HepG2 (cell line): ENCODE data around the gene GMEB1.

Experiments used
- MIER3 ChIP-seq: IDR thresholded peaks from 2 replicates; pipeline ENCODE4 v1.6.1; 2016; ENCODE audit warnings: missing compliant biosample characterization, borderline replicate concordance
- NCOA5 ChIP-seq: sonication (generic); formaldehyde crosslinking; IDR thresholded peaks from 2 replicates; pipeline ENCODE4 v1.4.0; 2020; ENCODE audit warnings: missing genetic modification reagents
- TF ChIP-seq, protein P1 (sequence below): sonication (generic); formaldehyde crosslinking; IDR thresholded peaks from 2 replicates; pipeline ENCODE4 v1.5.1; 2020; ENCODE audit warnings: mild to moderate bottlenecking, missing genetic modification reagents

DNA sequence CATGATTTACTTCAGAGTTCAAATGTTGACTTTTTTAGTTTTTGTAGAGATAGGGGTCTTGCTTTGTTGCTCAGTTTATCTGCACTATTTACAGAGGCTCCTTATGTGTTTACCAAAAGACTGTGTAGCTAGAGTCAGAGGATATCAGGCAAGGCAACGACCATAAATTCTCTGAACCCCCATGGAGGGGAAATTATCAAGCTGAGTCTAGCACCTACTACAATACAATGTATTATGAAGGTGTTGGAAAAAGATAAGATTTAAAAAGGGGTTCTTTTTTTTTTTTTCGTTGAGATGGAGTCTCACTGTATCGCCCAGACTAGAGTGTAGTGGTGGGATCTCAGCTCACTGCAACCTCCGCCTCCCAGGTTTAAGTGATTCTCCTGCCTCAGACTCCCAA, 16.4 kb downstream of the GMEB1 start:
- TF ChIP-seq, protein P1, sequence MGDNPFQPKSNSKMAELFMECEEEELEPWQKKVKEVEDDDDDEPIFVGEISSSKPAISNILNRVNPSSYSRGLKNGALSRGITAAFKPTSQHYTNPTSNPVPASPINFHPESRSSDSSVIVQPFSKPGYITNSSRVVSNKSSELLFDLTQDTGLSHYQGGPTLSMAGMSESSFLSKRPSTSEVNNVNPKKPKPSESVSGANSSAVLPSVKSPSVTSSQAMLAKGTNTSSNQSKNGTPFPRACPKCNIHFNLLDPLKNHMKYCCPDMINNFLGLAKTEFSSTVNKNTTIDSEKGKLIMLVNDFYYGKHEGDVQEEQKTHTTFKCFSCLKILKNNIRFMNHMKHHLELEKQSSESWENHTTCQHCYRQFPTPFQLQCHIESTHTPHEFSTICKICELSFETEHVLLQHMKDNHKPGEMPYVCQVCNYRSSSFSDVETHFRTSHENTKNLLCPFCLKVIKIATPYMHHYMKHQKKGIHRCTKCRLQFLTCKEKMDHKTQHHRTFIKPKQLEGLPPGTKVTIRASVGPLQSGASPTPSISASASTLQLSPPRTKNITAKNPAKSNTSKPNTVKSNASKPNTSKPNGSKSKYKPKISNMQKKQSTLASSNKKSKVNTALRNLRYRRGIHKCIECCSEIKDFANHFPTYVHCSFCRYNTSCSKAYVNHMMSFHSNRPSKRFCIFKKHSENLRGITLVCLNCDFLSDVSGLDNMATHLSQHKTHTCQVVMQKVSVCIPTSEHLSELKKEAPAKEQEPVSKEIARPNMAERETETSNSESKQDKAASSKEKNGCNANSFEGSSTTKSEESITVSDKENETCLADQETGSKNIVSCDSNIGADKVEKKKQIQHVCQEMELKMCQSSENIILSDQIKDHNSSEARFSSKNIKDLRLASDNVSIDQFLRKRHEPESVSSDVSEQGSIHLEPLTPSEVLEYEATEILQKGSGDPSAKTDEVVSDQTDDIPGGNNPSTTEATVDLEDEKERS (CRISPR knock-in tag), result no peak
- no peak for TF ChIP-seq MIER3 (CRISPR knock-in tag)
- no peak for TF ChIP-seq NCOA5
